Activated naive CD4-positive, alpha-beta T cell treated with anti-CD3 and anti-CD28 coated beads, Interleukin-2, amount 50 U/mL, for 72 hours (primary cell): ENCODE results near the gene POU2F1. TPM values are rescaled to one million over a fixed set of nuclear protein-coding genes. Genes with fewer than 3 reads are reported as not detected.
"Not testable (repeated sequence)": the region's sequence is repeated elsewhere in the genome, so short reads cannot be mapped to it uniquely, and the experiment has no call there.

Experiments
- ATAC-seq, 2 donors: fragments of 150-1000 bp; cut with Tn5 transposase; 2 replicates each; pipeline ENCODE4 v1.10.0; 2021; ENCODE audit warnings: mild to moderate bottlenecking in 2 of 2, moderate library complexity in 2 of 2
- DNase-seq, 2 donors: peaks; one replicate each; pipeline ENCODE4 v3.0.0; 2021 to 2022; ENCODE audit warnings: low spot score in 2 of 2
- H3K27ac Mint-ChIP-seq, 2 donors: one replicate each; pipeline ENCODE4 v1.8.0; 2022; ENCODE audit warnings: mild to moderate bottlenecking in 2 of 2, mixed read lengths in 2 of 2
- H3K36me3 Mint-ChIP-seq, 2 donors: one replicate each; pipeline ENCODE4 v1.8.0; 2022; ENCODE audit warnings: mixed read lengths in 2 of 2
- H3K9me3 Mint-ChIP-seq, 2 donors: one replicate each; pipeline ENCODE4 v1.8.0; 2022; ENCODE audit warnings: mixed read lengths in 2 of 2
- total RNA-seq, 2 donors: library from RNA; stranded (reverse); gene quantifications; one replicate each; pipeline ENCODE4 v1.2.3, GENCODE V29; 2022

Gene POU2F1
- total RNA-seq, 2 donors from 2014 or later, result 32.0 to 32.1 TPM

- DNase-seq, result no peak
- Mint-ChIP-seq H3K36me3 (no peaks in the 10 kb centered on the region), H3K27ac (no peak overlapping the region), H3K9me3 (no peaks in the 10 kb centered on the region)
- ATAC-seq, result no peak
Measured at GRCh38 chr1:167305059-167305705, 84.5 kb downstream of the POU2F1 start.

- DNase-seq (no peak), ATAC-seq (no peak)
- Mint-ChIP-seq H3K9me3 (no peaks in the 10 kb centered on the region), H3K36me3 (no peaks in the 10 kb centered on the region), H3K27ac (no peak overlapping the region)
Measured at GRCh38 chr1:167305706-167306277, 85.1 kb downstream of the POU2F1 start.

GRCh38 chr1:167310732-167311131 lies 90.0 kb downstream of the POU2F1 start:
- no peak overlapping the region for H3K27ac Mint-ChIP-seq
- no peak for DNase-seq
- no peak for ATAC-seq
- peaks cover 6 to 12% of the 10 kb centered on the region in 2 donors for H3K9me3 Mint-ChIP-seq
- peaks cover 14 to 22% of the 10 kb centered on the region in 2 donors for H3K36me3 Mint-ChIP-seq

- Mint-ChIP-seq H3K27ac (no peak overlapping the region), H3K36me3 (peaks cover 32 to 41% of the 10 kb centered on the region in 2 donors), H3K9me3 (peaks cover 19 to 23% of the 10 kb centered on the region in 2 donors)
- peak; percentile 72 to 90 for ATAC-seq
- DNase-seq, result no peak
Measured at GRCh38 chr1:167312871-167313270, 92.2 kb downstream of the POU2F1 start.

- DNase-seq (no peak), ATAC-seq (no peak)
- H3K36me3 Mint-ChIP-seq, result peaks cover 47 to 58% of the 10 kb centered on the region in 2 donors
- no peak overlapping the region for H3K27ac Mint-ChIP-seq
- H3K9me3 Mint-ChIP-seq, result peaks cover 26 to 36% of the 10 kb centered on the region in 2 donors
Measured at GRCh38 chr1:167314671-167315070, 94.0 kb downstream of the POU2F1 start.

GRCh38 chr1:167317463-167317862 lies 96.8 kb downstream of the POU2F1 start:
- Mint-ChIP-seq H3K27ac (no peak overlapping the region), H3K9me3 (peaks cover 44 to 58% of the 10 kb centered on the region in 2 donors), H3K36me3 (peaks cover 69 to 84% of the 10 kb centered on the region in 2 donors)
- ATAC-seq, result no peak
- DNase-seq, result no peak

- not testable (repeated sequence) for H3K27ac Mint-ChIP-seq, ATAC-seq, DNase-seq
- H3K36me3 Mint-ChIP-seq, result peaks cover 70 to 88% of the 10 kb centered on the region in 2 donors
- H3K9me3 Mint-ChIP-seq, result peaks cover 48 to 57% of the 10 kb centered on the region in 2 donors
Measured at GRCh38 chr1:167319206-167319605, 98.5 kb downstream of the POU2F1 start.

GRCh38 chr1:167322483-167322882 lies 101.8 kb downstream of the POU2F1 start:
- Mint-ChIP-seq H3K27ac (no peak overlapping the region), H3K36me3 (peaks cover 49 to 83% of the 10 kb centered on the region in 2 donors), H3K9me3 (peaks cover 43 to 59% of the 10 kb centered on the region in 2 donors)
- DNase-seq, result no peak
- ATAC-seq, result no peak

GRCh38 chr1:167325151-167325550 lies 104.5 kb downstream of the POU2F1 start:
- Mint-ChIP-seq H3K36me3 (peaks cover 25 to 57% of the 10 kb centered on the region in 2 donors), H3K27ac (no peak overlapping the region), H3K9me3 (peaks cover 28 to 37% of the 10 kb centered on the region in 2 donors)
- ATAC-seq (no peak), DNase-seq (no peak)

- Mint-ChIP-seq H3K36me3 (peaks cover 7 to 26% of the 10 kb centered on the region in 2 donors), H3K27ac (no peak overlapping the region), H3K9me3 (peaks cover 11 to 15% of the 10 kb centered on the region in 2 donors)
- no peak for ATAC-seq
- DNase-seq, result no peak
Measured at GRCh38 chr1:167328306-167328815, 107.7 kb downstream of the POU2F1 start.

GRCh38 chr1:167328816-167329483 lies 108.3 kb downstream of the POU2F1 start:
- ATAC-seq (no peak), DNase-seq (no peak)
- Mint-ChIP-seq H3K27ac (no peak overlapping the region), H3K9me3 (peaks cover 11 to 15% of the 10 kb centered on the region in 2 donors), H3K36me3 (peaks cover 7 to 20% of the 10 kb centered on the region in 2 donors)

GRCh38 chr1:167330601-167331293 lies 110.1 kb downstream of the POU2F1 start:
- H3K36me3 Mint-ChIP-seq, result peaks cover 12 to 13% of the 10 kb centered on the region in 2 donors
- DNase-seq (no peak), ATAC-seq (peak; percentile 39 to 67)
- H3K9me3 Mint-ChIP-seq, result peaks cover 8 to 10% of the 10 kb centered on the region in 2 donors
- H3K27ac Mint-ChIP-seq, result peak overlapping the region in 1 of 2 donors; percentile 59

GRCh38 chr1:167331650-167332049 lies 111.0 kb downstream of the POU2F1 start:
- H3K36me3 Mint-ChIP-seq, result peaks cover 6 to 12% of the 10 kb centered on the region in 2 donors
- DNase-seq, result no peak
- ATAC-seq, result no peak
- no peak overlapping the region for H3K27ac Mint-ChIP-seq
- peaks cover 4 to 5% of the 10 kb centered on the region in 2 donors for H3K9me3 Mint-ChIP-seq

- ATAC-seq, result no peak
- Mint-ChIP-seq H3K27ac (no peak overlapping the region), H3K36me3 (peaks cover 13 to 18% of the 10 kb centered on the region in 2 donors), H3K9me3 (peaks cover 4 to 11% of the 10 kb centered on the region in 2 donors)
- DNase-seq, result no peak
Measured at GRCh38 chr1:167332503-167332902, 111.8 kb downstream of the POU2F1 start.

GRCh38 chr1:167333124-167333523 lies 112.4 kb downstream of the POU2F1 start:
- Mint-ChIP-seq H3K36me3 (peaks cover 13 to 21% of the 10 kb centered on the region in 2 donors), H3K27ac (no peak overlapping the region), H3K9me3 (peaks cover 4 to 12% of the 10 kb centered on the region in 2 donors)
- DNase-seq (no peak), ATAC-seq (peak in 1 of 2 donors; percentile 52)

- peaks cover 4 to 12% of the 10 kb centered on the region in 2 donors for H3K9me3 Mint-ChIP-seq
- ATAC-seq (peak in 1 of 2 donors; percentile 3), DNase-seq (no peak)
- H3K27ac Mint-ChIP-seq, result no peak overlapping the region
- H3K36me3 Mint-ChIP-seq, result peaks cover 13 to 21% of the 10 kb centered on the region in 2 donors
Measured at GRCh38 chr1:167333703-167334102, 113.0 kb downstream of the POU2F1 start.
